HG03354 (cell line): ENCODE measurements around the gene AP3B1.
"Not testable (repeated sequence)": the region's sequence is repeated elsewhere in the genome, so short reads cannot be mapped to it uniquely, and the experiment has no call there.

Experiments used
- ATAC-seq: cut with Tn5 transposase; IDR thresholded peaks from one replicate; pipeline ENCODE4 v1.9.1; 2021; ENCODE audit warnings: mild to moderate bottlenecking; ENCODE audit not compliant: unreplicated experiment, poor library complexity, severe bottlenecking

AP3B1 gene

GRCh38 chr5:78187172-78187571 is 107.3 kb downstream of the AP3B1 start:
- no peak for ATAC-seq

- no peak for ATAC-seq
Measured at GRCh38 chr5:78182838-78183237, 111.7 kb downstream of the AP3B1 start.

DNA sequence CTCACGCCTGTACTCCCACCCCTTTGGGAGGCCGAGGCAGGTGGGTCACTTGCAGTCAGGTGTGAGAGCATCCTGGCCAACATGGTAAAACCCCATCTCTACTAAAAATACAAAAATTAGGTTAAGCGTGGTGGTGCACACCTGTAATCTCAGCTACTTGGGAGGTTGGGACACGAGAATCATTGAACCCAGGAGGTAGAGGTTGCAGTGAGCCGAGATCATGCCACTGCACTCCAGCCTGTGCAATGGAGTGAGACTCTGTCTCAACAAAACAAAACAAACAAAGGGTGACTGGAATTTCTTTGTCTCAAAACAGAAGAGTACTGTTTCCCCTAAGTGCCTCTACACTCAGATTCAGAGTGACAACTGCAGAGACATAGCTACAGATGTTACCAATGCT is 116.1 kb downstream of the AP3B1 start:
- ATAC-seq: no peak

DNA sequence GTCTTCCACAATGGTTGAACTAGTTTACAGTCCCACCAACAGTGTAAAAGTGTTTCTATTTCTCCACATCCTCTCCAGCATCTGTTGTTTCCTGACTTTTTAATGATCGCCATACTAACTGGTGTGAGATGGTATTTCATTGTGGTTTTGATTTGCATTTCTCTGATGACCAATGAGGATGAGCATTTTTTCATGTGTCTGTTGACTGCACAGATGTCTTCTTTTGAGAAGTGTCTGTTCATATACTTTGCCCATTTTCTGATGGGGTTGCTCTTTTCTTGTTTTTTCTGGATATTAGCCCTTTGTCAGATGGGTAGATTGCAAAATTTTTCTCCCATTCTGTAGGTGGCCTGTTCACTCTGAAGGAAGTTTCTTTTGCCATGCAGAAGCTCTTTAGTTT is 124.2 kb downstream of the AP3B1 start:
- not testable (repeated sequence) for ATAC-seq

DNA sequence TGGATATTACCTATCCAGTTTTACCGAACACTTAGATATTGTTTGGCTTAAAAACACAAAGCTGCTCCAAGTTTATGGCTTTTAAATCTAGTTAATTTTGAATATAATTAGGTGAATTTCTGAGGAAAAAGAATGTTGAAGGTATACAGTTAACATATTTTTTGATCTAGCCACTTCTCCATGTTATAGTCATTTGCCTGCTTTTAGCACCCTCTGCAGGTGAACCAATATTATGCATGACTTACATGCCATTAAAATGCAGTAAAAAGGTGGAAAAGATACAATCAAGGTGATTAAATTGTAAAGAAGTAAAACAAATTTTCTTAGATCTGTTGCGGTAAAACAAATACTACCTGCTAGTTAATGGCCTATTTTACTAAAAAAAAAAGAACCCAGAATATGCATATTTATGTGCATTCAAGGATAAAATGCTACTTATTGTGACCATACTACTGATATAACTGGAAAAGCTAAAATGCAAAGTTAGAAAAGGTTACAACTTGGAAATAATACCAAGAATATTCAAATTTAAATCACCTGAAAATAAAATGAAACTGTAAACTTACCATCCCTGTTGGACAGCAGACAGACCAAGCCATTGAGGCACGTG is 132.1 kb downstream of the AP3B1 start:
- ATAC-seq: no peak

GRCh38 chr5:78157001-78157400 is 137.5 kb downstream of the AP3B1 start:
- no peak for ATAC-seq

DNA sequence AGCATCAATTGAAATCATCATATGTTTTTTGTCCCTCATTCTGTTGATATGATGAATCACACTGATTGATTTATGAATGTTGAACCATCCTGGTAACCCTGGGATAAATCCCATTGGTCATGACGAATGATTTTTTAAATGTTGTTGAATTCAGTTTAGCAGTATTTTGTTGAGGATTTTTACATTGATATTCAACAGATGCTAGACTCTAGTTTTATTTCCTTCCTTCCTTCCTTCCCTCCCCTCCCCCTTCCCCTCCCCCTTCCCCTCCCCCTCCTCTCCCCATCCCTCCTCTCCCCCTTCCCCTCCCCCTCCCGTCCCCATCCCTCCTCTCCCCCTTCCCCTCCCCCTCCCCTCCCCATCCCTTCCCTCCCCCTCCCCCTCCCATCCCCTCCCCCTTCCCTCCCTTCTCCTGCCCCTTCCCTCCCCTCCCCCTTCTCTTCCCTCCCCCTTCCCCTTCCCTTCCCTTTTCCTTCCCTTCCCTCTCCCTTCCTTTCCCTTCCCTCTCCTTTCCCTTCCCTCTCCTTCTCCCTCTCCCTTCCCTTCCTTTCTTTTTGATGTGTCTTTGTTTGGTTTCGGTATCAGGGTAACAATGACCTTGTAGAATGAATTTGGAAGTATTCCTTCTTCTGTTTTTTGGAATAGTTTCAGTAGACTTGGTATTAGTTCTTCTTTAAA is 142.8 kb downstream of the AP3B1 start:
- no peak for ATAC-seq

DNA sequence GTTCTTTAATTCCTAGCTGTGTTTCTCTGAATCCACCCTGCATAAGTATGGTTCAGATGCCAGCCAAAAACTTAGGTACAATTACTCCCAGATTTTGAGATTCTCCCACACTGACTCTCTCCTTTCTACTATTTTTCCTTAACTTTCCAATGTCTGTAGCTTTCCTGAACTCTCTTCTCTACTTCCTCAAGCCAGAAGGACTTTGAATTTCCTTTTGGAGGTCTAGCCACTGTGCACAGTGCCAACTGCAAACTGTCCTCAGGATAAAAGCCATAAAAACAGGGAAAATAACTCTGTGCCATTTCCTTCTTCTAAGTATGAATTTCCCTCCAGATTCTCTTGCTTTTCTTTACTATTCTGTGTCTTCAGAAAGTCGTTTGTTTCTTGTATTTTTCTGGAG is 157.2 kb downstream of the AP3B1 start:
- ATAC-seq: no peak

DNA sequence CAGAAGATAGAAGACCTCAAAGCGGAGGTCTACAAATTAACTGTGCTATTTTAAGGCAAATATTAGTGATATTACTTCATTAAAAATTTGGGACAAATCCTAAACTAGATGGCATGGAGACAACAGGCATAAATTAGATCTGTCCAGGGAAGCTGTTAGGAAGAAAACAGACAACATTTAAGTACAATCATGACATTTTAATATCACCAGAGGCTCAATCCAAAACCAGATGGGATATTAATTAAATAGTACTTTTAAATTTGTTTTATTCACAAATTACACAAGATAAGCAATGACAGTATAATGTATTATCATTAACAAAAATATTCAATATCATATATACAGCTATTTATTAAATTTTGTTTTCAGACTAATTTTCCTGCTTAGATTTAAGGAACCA is 161.1 kb downstream of the AP3B1 start:
- ATAC-seq: no peak

DNA sequence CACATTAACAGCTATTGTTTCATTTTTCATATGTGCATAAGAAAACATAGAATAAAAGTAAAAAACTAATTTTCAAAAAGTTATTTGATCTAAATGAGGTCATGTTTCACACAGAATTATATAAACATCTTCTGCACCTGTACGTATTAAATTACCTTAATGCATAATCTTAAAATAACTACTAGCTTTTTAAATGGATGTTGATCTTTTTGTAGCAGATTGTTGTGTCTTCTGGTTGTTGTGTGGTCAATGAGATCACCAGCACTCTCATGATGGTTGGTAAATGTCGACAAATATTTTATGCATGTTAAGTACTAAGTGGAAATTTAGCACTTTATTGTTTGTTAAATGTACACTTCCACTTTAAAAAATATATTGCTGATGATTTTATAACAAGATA is 162.0 kb downstream of the AP3B1 start:
- ATAC-seq: no peak

DNA sequence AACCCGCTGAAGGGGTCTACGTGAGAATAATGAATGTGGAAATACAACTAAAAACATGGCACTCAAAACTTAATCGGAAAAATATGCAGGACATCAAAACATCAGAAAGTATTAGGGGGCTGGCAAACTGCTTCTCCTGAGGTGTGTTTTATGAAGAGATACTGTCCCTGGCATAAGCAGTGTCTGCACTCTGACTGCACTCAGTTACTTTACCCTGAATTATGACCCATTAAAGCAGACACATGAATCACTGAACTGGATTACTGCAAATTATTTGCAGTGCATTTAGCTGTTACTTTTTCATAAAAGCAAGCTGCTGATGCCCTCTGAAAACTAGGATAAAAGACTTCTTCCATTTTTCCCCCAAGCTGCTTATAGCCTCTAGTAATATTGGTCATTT is 164.9 kb downstream of the AP3B1 start:
- ATAC-seq: no peak

DNA sequence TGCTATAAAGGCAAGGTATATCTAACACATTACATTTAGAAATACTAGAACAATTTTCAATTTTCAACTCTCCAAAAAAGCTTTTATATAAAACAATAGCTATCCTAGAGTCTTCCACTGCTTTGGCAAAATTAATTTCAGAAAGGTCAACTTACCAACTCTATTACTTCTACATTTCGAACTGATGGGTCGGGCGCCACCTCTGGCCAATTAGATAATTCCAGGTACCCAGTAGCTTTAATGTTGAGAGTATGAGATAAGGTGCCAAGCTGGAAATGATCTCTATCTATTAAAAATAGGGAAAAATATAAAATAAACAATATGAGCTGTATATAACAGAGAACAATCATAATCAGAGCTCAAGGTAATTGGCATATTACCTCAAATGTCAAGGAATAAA is 166.6 kb downstream of the AP3B1 start:
- ATAC-seq: no peak

- ATAC-seq: no peak
Measured at GRCh38 chr5:78126536-78126935, 168.0 kb downstream of the AP3B1 start.

DNA sequence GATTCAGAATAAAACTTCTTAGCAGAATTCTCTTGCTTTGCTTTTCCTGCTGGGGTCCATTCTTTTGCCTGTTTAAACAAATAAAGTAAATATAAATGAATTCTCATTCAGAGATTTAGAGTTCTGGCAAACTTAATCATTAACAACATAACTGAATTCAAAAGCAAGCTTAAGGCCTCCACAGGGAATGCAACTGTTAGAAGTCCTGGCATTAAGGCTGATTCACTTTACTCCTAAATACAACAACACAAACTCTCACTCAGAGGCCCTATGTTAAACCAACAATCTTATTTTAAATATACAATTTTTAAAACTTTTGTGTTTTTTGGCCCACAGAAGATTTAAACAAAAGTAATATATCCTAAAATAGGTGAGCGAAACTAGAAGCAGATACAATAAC is 178.3 kb downstream of the AP3B1 start:
- ATAC-seq: no peak

GRCh38 chr5:78113689-78114264 is 180.7 kb downstream of the AP3B1 start:
- no peak for ATAC-seq

DNA sequence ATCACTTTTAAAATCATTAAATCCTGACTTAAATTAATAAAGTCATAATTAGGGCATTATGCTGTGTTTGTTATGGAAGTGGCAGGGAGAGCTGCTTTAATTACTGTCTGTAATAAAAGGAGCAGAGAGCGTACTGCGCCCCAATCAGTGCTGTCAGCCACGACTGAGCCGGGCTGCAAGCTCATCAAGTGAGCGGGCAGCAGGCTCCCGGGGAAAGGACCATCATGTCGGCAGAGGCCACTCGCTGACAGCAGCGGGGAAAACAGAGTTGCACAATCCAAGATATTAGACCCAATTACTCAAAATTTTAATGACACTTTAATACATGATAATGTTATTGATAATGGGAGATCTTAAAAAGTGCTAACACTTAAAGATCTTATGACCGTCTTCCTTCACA is 181.6 kb downstream of the AP3B1 start:
- ATAC-seq: no peak

- peak; percentile 84 for ATAC-seq
Measured at GRCh38 chr5:78109891-78110324, 184.6 kb downstream of the AP3B1 start.

DNA sequence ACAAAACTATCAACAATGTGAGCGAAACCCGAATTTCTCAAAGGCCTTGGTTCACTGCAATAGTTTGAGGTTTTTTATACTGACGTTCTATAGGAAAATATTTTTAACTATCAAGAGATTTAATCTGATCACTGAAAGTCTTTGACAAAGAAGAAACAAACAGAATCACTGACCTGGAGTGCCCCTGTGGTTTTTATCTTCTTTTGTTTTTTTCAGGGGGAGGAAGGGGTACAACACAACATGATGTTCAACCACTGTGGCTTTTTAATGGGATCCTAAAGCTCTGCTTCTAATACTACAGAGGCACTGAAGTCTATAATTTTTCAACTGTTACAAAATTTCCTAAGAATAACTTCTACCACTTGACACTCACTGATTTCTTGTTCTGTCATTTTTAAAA is 185.9 kb downstream of the AP3B1 start:
- ATAC-seq: no peak

GRCh38 chr5:78103232-78103918 is 191.1 kb downstream of the AP3B1 start:
- ATAC-seq: no peak

- ATAC-seq: no peak
Measured at GRCh38 chr5:78102500-78102899, 192.0 kb downstream of the AP3B1 start.

- ATAC-seq: no peak
Measured at GRCh38 chr5:78095125-78095524, 199.4 kb downstream of the AP3B1 start.
